Sigmoid colon (tissue), 4 donors: ENCODE measurements around the gene ZNF768.

Experiments
- CTCF ChIP-seq, 4 experiments: fragments of 450-650 bp in 3 of 4; fragments of 200-600 bp in 1 of 4; IDR thresholded peaks; one replicate each; pipeline ENCODE4 v1.5.1; 2016 to 2019; ENCODE audit warnings: antibody characterized with exemption in 4 of 4, mild to moderate bottlenecking in 3 of 4, moderate library complexity in 2 of 4
- EP300 ChIP-seq, 4 donors: sonication (generic); formaldehyde crosslinking; IDR thresholded peaks; one replicate each; pipeline ENCODE4 v1.6.1; 2017; ENCODE audit warnings: antibody characterized with exemption in 4 of 4

- no peak for TF ChIP-seq CTCF (IDR thresholded peaks at IDR 0.05)
- TF ChIP-seq EP300 (IDR thresholded peaks at IDR 0.05): no peak
These were observed 32.5 kb upstream of the ZNF768 start for GRCh38 chr16:30558789-30559377.
